ENCODE data around the gene UBE2O.

GRCh38 chr17:76481071-76481655 lies 28.2 kb upstream of the UBE2O start:
- TF ChIP-seq CTCF (conservative IDR thresholded peaks at IDR 0.05; ENCODE audit: low read depth, low read length) (no peak), EZH2 (IDR thresholded peaks at IDR 0.05; ENCODE audit: low read length, unreplicated experiment) (no peak)

Data from PC-3 (cell line).